Measurements from ENCODE around the gene TRAPPC4. TPM values are rescaled to one million over a fixed set of nuclear protein-coding genes. Genes with fewer than 3 reads are reported as not detected.
A peak's percentile ranks its signal among the peaks of the same experiment; 100 is the strongest.
"Not testable (repeated sequence)": the region's sequence is repeated elsewhere in the genome, so short reads cannot be mapped to it uniquely, and the experiment has no call there.

The TRAPPC4 gene
- total RNA-seq (10 to 100 TPM; 32.8 to 35.7 TPM), polyA plus RNA-seq (10 to 100 TPM; 21.1 to 32.1 TPM)

GRCh38 chr11:119018074-119018938 is at the start of gene TRAPPC4, which contains the start of gene RPS25:
Gene TRAPPC4, plus strand, starts transcription at chr11:119018766. Its CDS starts 30 bp downstream, at chr11:119018796.
Gene RPS25, minus strand, starts transcription at chr11:119018343. Its CDS starts 59 bp downstream, at chr11:119018284.
- peaks cover 4 to 29% (median 22%) of the 10 kb centered on the region in 4 donors for H3K36me3 ChIP-seq (ENCODE audit: control insufficient read depth in 4 of 4, insufficient read depth in 3 of 4, low read depth in 1 of 4, low read length in 3 of 4)
- TF ChIP-seq EGR1 (IDR thresholded peaks at IDR 0.05; ENCODE audit: low read depth in 2 of 2) (peak; percentile 47 to 69), RAD21 (IDR thresholded peaks at IDR 0.05) (peak; percentile 44 to 48), ZBTB33 (IDR thresholded peaks at IDR 0.05) (peak; percentile 52), TAF1 (conservative IDR thresholded peaks at IDR 0.05) (peak; percentile 60), FOXA1 (IDR thresholded peaks at IDR 0.05) (no peak), YY1 (IDR thresholded peaks at IDR 0.05) (peak; percentile 95), HNF4A (conservative IDR thresholded peaks at IDR 0.05) (peak in 1 of 2 donors; percentile 40), CTCF (IDR thresholded peaks at IDR 0.05; ENCODE audit: low read depth, low read length, missing input control) (no peak), GABPA (IDR thresholded peaks at IDR 0.05 in 1 of 2, conservative IDR thresholded peaks at IDR 0.05 in 1 of 2) (peak; percentile 94 to 99), FOXA2 (IDR thresholded peaks at IDR 0.05) (peak; percentile 16), MAX (IDR thresholded peaks at IDR 0.05) (peak; percentile 91), RXRA (IDR thresholded peaks at IDR 0.05) (peak; percentile 24 to 53), REST (IDR thresholded peaks at IDR 0.05) (peak; percentile 70), JUND (IDR thresholded peaks at IDR 0.05) (no peak), HNF4G (IDR thresholded peaks at IDR 0.05) (no peak), NR2F2 (IDR thresholded peaks at IDR 0.05) (peak; percentile 56), SP1 (IDR thresholded peaks at IDR 0.05) (peak; percentile 73), ATF3 (IDR thresholded peaks at IDR 0.05) (no peak)
- H3K4me3 ChIP-seq (ENCODE audit: low read depth in 1 of 3, low read length in 3 of 3), result peak within 1 kb of the TSS; percentile 73 to 98 (median 92)
- peak; percentile 92 for DNase-seq (ENCODE audit: low spot score)
- no peaks in the 10 kb centered on the region for H3K27me3 ChIP-seq (ENCODE audit: control insufficient read depth in 4 of 4, insufficient read depth in 4 of 4, low read length in 3 of 4)
- under 1% methylated on average over 63 of the region's 63 CpGs for WGBS
- peaks cover 10 to 48% (median 38%) of the 10 kb centered on the region in 4 donors for H3K4me1 ChIP-seq (ENCODE audit: control insufficient read depth in 4 of 4, insufficient read depth in 4 of 4, low read length in 3 of 4)
- H3K9ac ChIP-seq (ENCODE audit: low read depth in 1 of 2, low read length in 2 of 2), result peak within 1 kb of the TSS; percentile 98 to 100
- H3K27ac ChIP-seq (ENCODE audit: low read depth in 1 of 2, low read length in 2 of 2), result peak within 1 kb of the TSS; percentile 98 to 99
- no peaks in the 10 kb centered on the region for H3K9me3 ChIP-seq (ENCODE audit: control insufficient read depth in 4 of 4, low read length in 3 of 4)

GRCh38 chr11:118969508-118969907 is 49.1 kb upstream of the TRAPPC4 start:
- not testable (repeated sequence) for H3K4me1 ChIP-seq (ENCODE audit: control insufficient read depth in 4 of 4, insufficient read depth in 4 of 4, low read length in 3 of 4); H3K27ac ChIP-seq (ENCODE audit: low read depth in 1 of 2, low read length in 2 of 2); H3K9ac ChIP-seq (ENCODE audit: low read depth in 1 of 2, low read length in 2 of 2); DNase-seq (ENCODE audit: low spot score); H3K4me3 ChIP-seq (ENCODE audit: low read depth in 1 of 3, low read length in 3 of 3); H3K36me3 ChIP-seq (ENCODE audit: control insufficient read depth in 4 of 4, insufficient read depth in 3 of 4, low read depth in 1 of 4, low read length in 3 of 4); H3K9me3 ChIP-seq (ENCODE audit: control insufficient read depth in 4 of 4, low read length in 3 of 4); H3K27me3 ChIP-seq (ENCODE audit: control insufficient read depth in 4 of 4, insufficient read depth in 4 of 4, low read length in 3 of 4)
- 92% methylated on average over 2 of the region's 2 CpGs for WGBS
